Left lung (tissue), 10 donors: ENCODE measurements around the gene DNM1. TPM values are rescaled to one million over a fixed set of nuclear protein-coding genes. Genes with fewer than 3 reads are reported as not detected.

Experiments used
- ATAC-seq: fragments of 200-7000 bp; cut with Tn5 transposase; one replicate; pipeline ENCODE4 v1.9.1; 2020; ENCODE audit warnings: moderate library complexity
- DNase-seq, 4 donors: peaks; one replicate each; pipeline ENCODE4 v3.0.0-alpha.2; 2013 to 2020
- H3K27ac ChIP-seq, 2 donors: fragments of 200-600 bp; sonication (generic) in 1 of 2; one replicate each; pipeline versions ENCODE4 v1.5.0 to v1.8.0; 2020 to 2021
- H3K27me3 ChIP-seq, 2 donors: fragments of 200-600 bp; sonication (generic) in 1 of 2; one replicate each; pipeline versions ENCODE4 v1.5.0 to v1.8.0; 2020 to 2021
- H3K36me3 ChIP-seq, 2 donors: fragments of 200-600 bp; sonication (generic) in 1 of 2; one replicate each; pipeline versions ENCODE4 v1.5.0 to v1.8.0; 2020 to 2021
- H3K4me1 ChIP-seq, 2 donors: fragments of 200-600 bp; one replicate each; pipeline ENCODE4 v1.8.0; 2021
- H3K4me3 ChIP-seq, 2 donors: fragments of 200-600 bp; sonication (generic) in 1 of 2; one replicate each; pipeline versions ENCODE4 v1.5.0 to v1.8.0; 2020 to 2021; ENCODE audit warnings: mild to moderate bottlenecking in 1 of 2
- H3K9me3 ChIP-seq, 2 donors: fragments of 200-600 bp; sonication (generic) in 1 of 2; one replicate each; pipeline versions ENCODE4 v1.5.0 to v1.8.0; 2020 to 2021
- CTCF ChIP-seq, 2 donors: fragments of 200-600 bp; sonication (generic) in 1 of 2; IDR thresholded peaks; one replicate each; pipeline versions ENCODE4 v1.5.0 to v1.8.0; 2021; ENCODE audit warnings: antibody characterized with exemption in 2 of 2
- intact Hi-C, 2 donors: fragments of 100-400 bp; cut with DNase I; formaldehyde crosslinking; loops; one replicate each; pipeline versions ENCODE4 v1.11.2 to v1.14.2; 2022
- polyA plus RNA-seq, 6 donors: library from polyadenylated mRNA; unstranded; fragments of 120-200 nt; gene quantifications; one replicate each; pipeline ENCODE4 v1.2.1, GENCODE V29; 2013; ENCODE audit not compliant: insufficient read length in 6 of 6
- total RNA-seq, 2 donors: library from RNA; stranded (reverse); fragmentation: NEBNext Ultra II Directional; extraction: Animal tissue kit (Norgen Biotek cat#: 25700); gene quantifications; one replicate each; pipeline ENCODE4 v1.2.1, GENCODE V29; 2021
- donor health status: DM: no; HTN: yes; CAD: no.
- donor health status: DM: no; HTN: no; CAD: no.

DNM1 gene
- total and polyA plus RNA-seq, 8 donors: 9.0 to 90.0 (median 62.2) TPM

DNA sequence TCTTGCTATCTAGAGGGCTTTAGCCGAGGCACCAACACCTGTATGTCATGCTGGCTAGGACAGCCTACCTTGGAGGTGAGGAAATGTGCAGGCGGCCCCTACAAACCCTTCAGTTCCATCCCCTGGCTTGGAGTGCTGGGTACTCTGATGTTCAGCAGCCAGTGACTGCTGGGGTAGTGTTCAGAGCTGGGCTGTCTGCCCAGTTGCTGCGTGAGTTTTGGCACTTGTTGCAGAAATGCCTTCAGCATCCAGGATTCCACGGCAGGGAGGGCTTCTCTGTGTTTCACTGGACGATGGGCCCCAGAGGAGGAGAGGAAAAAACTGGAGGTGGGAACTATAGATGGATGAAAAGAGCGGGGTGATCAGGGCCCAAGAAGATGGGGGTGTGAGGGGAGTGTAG is 83.3 kb downstream of the DNM1 start:
- Histone ChIP-seq H3K9me3 (no peaks in the 10 kb centered on the region), H3K27ac (no peak overlapping the region), H3K4me1 (no peaks in the 10 kb centered on the region), H3K36me3 (peaks cover 0 to 28% of the 10 kb centered on the region in 2 donors), H3K27me3 (no peaks in the 10 kb centered on the region), H3K4me3 (no peak overlapping the region)
- DNase-seq: peak in 2 of 4 donors; percentile 54 to 83
- intact Hi-C loops: no loop called here
- no peak for ATAC-seq
- TF ChIP-seq CTCF (IDR thresholded peaks at IDR 0.05): no peak

DNA sequence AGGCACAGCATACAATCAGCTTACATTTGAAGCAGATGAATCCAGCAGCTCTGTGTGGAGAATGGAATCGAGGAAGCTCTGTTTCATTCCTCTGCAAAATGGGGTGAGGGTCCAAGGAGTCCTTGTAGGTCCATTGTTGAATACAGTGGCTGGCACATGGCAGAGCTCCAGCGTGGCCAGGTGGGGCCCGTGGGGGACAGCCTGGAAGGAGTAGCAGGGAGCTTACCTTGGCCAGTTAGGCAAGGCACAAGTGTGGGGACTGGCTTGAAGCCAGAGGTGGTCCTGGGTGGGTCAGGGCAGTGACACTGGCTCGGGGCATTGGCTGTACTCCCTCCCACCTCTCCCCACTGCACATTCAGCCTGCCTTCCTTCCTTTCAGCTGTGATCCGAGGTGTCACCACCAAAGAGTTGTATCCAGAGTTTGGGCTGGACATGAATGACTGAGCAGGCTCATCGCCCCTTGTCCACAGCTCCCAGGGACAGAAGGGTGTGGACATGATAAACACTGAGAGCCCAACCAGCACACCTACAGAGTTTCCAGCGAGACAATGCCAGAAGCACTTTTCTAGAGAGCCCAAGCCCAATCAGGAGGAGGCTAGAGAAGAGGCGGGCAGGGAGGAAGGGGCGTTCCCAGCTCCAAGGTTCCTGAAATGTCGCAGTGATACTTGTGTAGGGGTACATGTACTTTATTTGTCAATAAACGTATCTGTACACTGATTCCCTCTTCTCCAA is 85.3 kb downstream of the DNM1 start:
- ATAC-seq: no peak
- intact Hi-C loops: no loop called here
- Histone ChIP-seq H3K4me1 (no peaks in the 10 kb centered on the region), H3K27me3 (no peaks in the 10 kb centered on the region), H3K4me3 (no peak overlapping the region), H3K27ac (no peak overlapping the region), H3K36me3 (peaks cover 0 to 28% of the 10 kb centered on the region in 2 donors), H3K9me3 (no peaks in the 10 kb centered on the region)
- DNase-seq: no peak
- TF ChIP-seq CTCF (IDR thresholded peaks at IDR 0.05): no peak

DNA sequence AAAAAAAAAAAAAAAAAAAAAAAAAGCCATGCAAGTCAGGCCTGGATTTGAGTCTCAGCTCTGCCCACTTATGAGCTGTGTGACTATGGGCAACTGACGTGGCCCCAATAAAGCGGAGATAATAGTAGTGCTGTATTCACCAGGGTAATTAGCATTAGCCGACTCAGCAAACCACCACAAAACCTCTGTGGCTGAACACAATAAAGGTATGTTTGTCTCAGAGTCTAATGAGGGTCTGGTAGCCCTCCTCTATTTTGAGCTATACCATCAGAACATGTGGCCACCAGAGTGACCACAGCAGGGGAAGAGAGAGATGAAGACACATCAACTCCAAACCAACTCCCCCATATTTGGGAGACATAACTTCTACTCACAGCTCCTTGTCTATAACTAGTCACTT is 88.8 kb downstream of the DNM1 start:
- Histone ChIP-seq H3K4me1 (peaks cover 0 to 6% of the 10 kb centered on the region in 2 donors), H3K27me3 (no peaks in the 10 kb centered on the region), H3K9me3 (no peaks in the 10 kb centered on the region), H3K4me3 (no peak overlapping the region), H3K27ac (no peak overlapping the region), H3K36me3 (peaks cover 0 to 12% of the 10 kb centered on the region in 2 donors)
- no peak for TF ChIP-seq CTCF (IDR thresholded peaks at IDR 0.05)
- no peak for DNase-seq
- intact Hi-C loops: no loop called here
- ATAC-seq: no peak

GRCh38 chr9:128293091-128293490 is 89.9 kb downstream of the DNM1 start:
- intact Hi-C loops: no loop called here
- Histone ChIP-seq H3K36me3 (peaks cover 0 to 10% of the 10 kb centered on the region in 2 donors), H3K4me3 (no peak overlapping the region), H3K27me3 (no peaks in the 10 kb centered on the region), H3K4me1 (peaks cover 0 to 6% of the 10 kb centered on the region in 2 donors), H3K27ac (no peak overlapping the region), H3K9me3 (no peaks in the 10 kb centered on the region)
- TF ChIP-seq CTCF (IDR thresholded peaks at IDR 0.05): no peak
- ATAC-seq (no peak), DNase-seq (no peak)

GRCh38 chr9:128294142-128294541 is 91.0 kb downstream of the DNM1 start:
- ATAC-seq (no peak), DNase-seq (no peak)
- intact Hi-C loops: no loop called here
- no peak overlapping the region for H3K27ac ChIP-seq
- TF ChIP-seq CTCF (IDR thresholded peaks at IDR 0.05): no peak
- no peaks in the 10 kb centered on the region for H3K9me3 ChIP-seq
- no peak overlapping the region for H3K4me3 ChIP-seq
- H3K4me1 ChIP-seq: peaks cover 0 to 6% of the 10 kb centered on the region in 2 donors
- H3K36me3 ChIP-seq: no peaks in the 10 kb centered on the region
- H3K27me3 ChIP-seq: no peaks in the 10 kb centered on the region
